GM12875 (cell line): ENCODE results near the gene IRAK2.
"Not testable (repeated sequence)": the region's sequence is repeated elsewhere in the genome, so short reads cannot be mapped to it uniquely, and the experiment has no call there.

Source experiments
- H3K4me3 ChIP-seq: one replicate; pipeline ENCODE4 v1.5.1; 2011; ENCODE audit warnings: low read depth, low read length, control low read depth
- TF ChIP-seq, protein P1 (sequence below): IDR thresholded peaks from 2 replicates; pipeline ENCODE4 v1.5.1; 2011; ENCODE audit warnings: low read depth, mild to moderate bottlenecking, control low read depth, inconsistent platforms, low read length, moderate library complexity, borderline replicate concordance; ENCODE audit not compliant: insufficient read depth

The IRAK2 gene

DNA sequence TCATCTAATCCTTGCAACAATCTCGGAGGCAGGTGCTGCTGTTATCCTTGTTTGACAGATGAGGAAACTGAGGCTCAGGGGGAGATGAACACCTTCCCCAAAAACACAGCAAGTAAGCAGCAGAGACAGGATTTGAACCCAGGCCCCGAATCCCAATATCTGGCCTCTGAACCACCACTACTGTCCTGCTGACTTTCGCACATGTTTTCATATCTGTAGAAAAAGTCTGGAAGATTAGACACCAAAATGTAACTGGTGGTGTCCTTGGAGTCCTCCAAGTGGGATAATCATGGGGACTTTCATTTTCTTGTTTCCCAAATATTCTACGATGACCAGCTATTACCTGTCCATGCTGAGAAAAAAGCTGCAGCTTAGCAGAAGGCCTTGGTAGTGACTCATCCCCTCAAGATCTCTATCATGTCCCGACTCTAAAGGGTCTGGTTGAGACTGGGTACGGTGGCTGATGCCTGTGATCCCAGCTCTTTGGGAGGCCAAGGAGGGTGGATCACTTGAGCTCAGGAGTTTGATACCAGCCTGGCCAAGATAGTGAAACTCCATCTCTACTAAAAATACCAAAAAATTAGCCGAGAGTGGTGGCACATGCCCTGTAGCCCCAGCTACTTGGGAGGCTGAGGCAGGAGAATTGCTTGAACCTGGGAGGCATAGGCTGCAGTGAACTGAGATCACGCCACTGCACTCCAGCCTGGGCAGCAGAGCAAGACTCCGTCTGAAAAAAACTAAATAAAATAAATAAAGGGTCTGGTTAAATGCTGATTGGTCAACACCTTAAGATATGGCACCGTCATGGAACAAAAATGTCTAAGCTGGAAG lies 8.6 kb downstream of the IRAK2 start:
- H3K4me3 ChIP-seq, result no peak overlapping the region

GRCh38 chr3:10173926-10174435 lies 9.3 kb downstream of the IRAK2 start:
- no peak overlapping the region for H3K4me3 ChIP-seq
- TF ChIP-seq, protein P1, sequence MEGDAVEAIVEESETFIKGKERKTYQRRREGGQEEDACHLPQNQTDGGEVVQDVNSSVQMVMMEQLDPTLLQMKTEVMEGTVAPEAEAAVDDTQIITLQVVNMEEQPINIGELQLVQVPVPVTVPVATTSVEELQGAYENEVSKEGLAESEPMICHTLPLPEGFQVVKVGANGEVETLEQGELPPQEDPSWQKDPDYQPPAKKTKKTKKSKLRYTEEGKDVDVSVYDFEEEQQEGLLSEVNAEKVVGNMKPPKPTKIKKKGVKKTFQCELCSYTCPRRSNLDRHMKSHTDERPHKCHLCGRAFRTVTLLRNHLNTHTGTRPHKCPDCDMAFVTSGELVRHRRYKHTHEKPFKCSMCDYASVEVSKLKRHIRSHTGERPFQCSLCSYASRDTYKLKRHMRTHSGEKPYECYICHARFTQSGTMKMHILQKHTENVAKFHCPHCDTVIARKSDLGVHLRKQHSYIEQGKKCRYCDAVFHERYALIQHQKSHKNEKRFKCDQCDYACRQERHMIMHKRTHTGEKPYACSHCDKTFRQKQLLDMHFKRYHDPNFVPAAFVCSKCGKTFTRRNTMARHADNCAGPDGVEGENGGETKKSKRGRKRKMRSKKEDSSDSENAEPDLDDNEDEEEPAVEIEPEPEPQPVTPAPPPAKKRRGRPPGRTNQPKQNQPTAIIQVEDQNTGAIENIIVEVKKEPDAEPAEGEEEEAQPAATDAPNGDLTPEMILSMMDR, result no peak

More for the DNA sequence above, 8.6 kb downstream of the IRAK2 start:
- TF ChIP-seq, protein P1, result no peak

DNA sequence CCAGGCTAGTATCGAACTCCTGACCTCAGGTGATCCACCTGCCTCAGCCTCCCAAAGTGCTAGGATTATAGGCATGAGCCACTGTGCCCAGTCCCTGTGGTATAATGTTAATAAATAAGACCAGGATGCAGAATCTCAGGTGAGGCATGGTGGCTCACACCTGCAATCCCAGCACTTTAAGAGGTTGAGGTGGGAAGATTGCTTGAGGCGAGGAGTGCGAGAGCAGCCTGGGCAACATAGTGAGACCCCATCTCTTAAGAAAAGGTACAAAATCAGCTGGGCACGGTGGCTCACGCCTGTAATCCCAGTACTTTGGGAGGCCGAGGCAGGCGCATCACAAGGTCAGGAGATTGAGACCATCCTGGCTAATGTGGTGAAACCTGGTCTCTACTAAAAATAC lies 10.6 kb downstream of the IRAK2 start:
- not testable (repeated sequence) for H3K4me3 ChIP-seq

- H3K4me3 ChIP-seq, result not testable (repeated sequence)
Measured at GRCh38 chr3:10176150-10176549, 11.4 kb downstream of the IRAK2 start.

- no peak overlapping the region for H3K4me3 ChIP-seq
- TF ChIP-seq, protein P1, result no peak
Measured at GRCh38 chr3:10177737-10178136, 13.0 kb downstream of the IRAK2 start.

DNA sequence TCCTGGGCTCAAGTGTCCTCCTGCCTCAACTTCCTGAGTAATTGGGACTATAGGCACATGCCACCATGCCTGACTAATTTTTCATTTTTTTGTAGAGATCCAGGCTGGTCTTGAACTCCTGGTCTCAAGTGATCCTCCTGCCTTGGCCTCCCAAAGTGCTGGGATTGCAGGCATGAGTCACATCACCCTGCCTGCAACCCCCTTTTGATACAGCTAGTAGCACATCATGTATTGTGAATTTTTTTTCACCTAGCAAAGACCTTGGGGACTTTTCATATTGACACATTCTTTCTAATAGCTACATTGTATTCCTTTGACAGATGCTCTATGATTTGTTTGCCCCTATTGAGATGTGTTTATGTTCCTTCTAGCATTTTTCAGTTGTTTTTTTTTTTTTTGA lies 14.2 kb downstream of the IRAK2 start:
- no peak overlapping the region for H3K4me3 ChIP-seq
- TF ChIP-seq, protein P1, result no peak

- H3K4me3 ChIP-seq, result no peak overlapping the region
- TF ChIP-seq, protein P1, result no peak
Measured at GRCh38 chr3:10180289-10180688, 15.6 kb downstream of the IRAK2 start.

- TF ChIP-seq, protein P1, result no peak
- H3K4me3 ChIP-seq, result no peak overlapping the region
Measured at GRCh38 chr3:10180738-10181295, 16.1 kb downstream of the IRAK2 start.
